GM12801 (cell line): Measurements from ENCODE around the gene TOP2A.

Source experiments
- CTCF ChIP-seq: IDR thresholded peaks from one replicate; pipeline ENCODE4 v1.5.1; 2011; ENCODE audit warnings: control low read depth; ENCODE audit not compliant: insufficient read length; ENCODE audit errors: extremely low read depth

Gene TOP2A

GRCh38 chr17:40354221-40355122 lies 63.2 kb downstream of the TOP2A start:
- no peak for TF ChIP-seq CTCF

- no peak for TF ChIP-seq CTCF
Observed at GRCh38 chr17:40352779-40353394, 64.8 kb downstream of the TOP2A start.

GRCh38 chr17:40352237-40352778 lies 65.4 kb downstream of the TOP2A start:
- TF ChIP-seq CTCF, result no peak

DNA sequence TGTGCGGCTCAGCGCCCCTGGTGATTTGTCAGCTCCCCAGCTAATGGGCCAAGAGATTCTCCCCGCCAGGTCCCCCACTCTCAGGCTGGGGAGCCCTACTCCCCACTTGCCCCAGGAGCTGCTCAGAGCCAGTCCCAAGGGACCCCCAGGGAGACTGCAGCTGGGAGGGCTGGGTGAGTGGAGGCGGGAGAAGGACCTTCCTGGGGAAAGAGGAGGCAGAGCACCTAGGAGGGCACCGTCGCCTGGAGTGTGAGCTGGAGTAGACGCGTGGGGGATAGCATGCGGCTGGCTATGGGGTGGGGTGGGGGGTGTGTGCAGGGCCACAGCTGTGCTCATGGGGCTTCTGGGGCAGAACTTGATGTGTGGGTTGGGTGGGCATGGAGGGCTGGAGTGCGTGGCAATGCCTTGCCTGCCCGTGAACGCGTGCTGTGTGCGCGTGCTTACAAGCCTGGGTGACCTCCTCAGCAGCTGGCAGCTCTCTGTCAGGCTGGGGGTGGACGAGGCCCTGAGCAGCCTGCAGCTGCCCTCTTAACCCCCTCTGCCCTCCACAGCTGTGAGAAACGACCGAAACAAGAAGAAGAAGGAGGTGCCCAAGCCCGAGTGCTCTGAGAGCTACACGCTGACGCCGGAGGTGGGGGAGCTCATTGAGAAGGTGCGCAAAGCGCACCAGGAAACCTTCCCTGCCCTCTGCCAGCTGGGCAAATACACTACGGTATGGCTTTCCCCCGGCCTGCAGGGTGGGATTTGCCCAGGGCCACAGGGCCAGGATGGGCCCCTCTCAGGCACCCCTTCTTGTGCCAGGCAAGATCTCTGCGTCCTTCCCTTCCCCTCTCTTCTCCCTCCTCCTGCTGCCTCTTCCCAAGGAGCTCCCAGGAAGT lies 66.1 kb downstream of the TOP2A start:
- TF ChIP-seq CTCF, result no peak

DNA sequence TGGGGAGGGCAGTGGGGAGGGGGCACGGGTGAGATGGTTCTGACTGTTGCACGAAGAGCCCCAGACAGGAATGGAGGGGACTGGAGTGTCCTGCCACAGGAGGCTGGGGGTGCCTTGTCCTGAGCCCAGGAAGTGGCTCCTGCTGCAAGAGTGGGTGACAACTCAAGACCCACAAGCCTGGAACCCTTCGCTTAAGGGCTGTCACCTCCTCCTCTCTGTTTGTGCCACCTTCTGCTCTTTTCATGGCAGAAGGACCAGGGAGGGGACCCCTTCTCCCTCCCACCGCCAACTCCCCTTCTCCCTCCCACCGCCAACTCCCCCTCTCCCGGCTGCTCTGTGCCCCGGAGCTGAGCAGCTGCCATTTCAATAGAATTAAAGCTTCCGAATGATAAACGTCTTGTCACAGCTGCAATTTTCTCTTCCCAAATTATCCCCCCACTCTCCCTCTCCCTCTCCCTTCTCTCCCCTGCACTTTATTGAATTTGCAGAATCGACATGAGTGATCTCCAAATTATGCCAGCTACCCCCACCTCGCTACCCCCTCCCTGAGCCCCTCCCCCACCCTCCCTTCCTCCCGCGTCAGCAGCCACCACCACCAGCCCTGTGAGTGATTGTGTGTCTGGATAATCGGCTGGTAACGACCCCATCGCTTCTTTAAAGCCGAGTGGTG lies 66.9 kb downstream of the TOP2A start:
- TF ChIP-seq CTCF, result no peak

DNA sequence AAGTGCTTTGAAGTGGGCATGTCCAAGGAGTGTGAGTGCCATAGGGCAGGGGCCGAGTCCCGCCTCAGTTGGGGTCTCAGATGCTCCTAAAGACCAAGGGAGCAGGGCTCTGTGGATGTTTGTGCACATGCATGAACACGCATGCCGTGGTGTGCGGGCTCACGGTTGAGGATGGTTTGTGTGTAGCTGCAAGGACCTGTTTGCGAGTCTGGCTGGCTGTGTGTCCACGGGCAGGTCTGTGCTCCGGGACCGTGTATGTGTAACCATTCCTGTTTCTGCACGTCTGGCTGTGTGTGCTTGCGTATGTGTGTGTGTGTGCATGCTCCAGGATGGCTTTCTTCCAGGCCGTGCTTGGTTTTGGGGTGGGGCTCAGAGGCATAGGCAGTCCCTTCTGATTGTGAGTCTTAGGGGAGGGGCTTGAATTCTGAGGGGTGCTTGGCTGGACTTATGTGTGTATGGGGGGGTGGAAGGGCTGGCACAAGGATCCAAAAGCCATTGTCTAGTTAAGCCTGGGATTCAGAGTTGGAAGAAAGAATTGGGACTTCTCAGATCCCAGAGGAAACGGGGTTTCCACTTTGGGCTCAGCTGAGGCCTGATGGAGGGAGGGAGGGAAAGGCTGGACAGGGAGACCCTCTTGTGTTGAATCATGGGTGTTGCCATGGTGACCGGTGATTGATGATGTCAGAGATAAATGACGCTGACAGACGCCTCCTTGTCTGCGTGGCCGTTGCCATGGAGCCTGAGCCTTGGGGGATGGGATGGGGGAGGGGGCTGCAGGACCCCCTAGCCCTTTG lies 67.6 kb downstream of the TOP2A start:
- TF ChIP-seq CTCF, result no peak
